Cardiac atrium fibroblast (primary cell): ENCODE results near the gene KCTD19. TPM values are rescaled to one million over a fixed set of nuclear protein-coding genes. Genes with fewer than 3 reads are reported as not detected.

Experiments
- total RNA-seq: library from RNA; depleted of rRNA; stranded (reverse); fragments of >200 nt; gene quantifications from 2 replicates; pipeline ENCODE4 v1.2.3, GENCODE V29; 2015

Gene KCTD19
- total RNA-seq: not detected in 2 replicates

DNA sequence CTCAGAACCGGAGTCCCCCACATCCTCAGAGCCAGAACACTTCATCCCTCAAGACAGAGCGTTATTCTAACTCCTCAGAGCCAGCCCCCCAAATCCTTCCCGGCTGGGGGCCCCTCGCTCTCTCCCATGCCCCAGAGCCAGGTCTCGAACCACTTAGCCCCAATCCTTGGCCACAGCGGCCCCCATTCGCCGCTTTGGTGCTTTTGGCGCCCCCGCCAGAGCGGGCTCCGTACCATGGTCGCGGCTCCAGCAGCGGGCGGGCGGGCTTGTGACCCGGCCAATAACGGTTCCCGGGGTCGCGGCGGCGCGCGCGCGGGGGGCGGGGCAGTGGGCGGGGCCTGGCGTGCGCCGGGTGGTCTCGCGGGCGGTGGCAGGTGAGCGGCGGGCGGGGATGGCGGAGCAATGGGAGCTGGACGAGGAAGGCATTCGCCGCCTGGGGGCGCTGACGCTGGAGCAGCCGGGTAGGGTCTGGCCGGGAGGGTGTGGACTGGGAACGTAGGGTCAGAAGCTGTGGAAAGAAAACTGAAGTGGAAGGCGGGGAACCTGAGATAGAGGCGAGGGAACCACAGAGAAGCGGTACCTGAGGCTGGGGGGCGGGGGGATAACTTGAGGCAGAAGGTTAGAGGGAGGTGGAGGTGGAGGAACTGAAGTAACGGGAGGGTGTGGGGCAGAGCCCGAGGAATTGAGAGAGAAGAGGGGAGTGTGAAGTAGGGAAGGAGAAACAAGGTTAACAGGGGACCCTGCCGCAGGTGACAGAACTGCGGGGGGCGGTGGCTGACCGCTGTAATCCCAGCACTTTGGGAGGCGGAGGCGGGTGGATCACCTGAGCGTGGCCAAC lies at the start of gene KCTD19, which contains the start of gene LRRC36:
TSS of gene KCTD19 (minus strand) at position 270 of the 838 bp plus-strand sequence. CDS start at position 236, 34 bp downstream.
TSS of gene LRRC36 (plus strand) at position 344 of the 838 bp plus-strand sequence. CDS start at position 392, 48 bp downstream.

DNA sequence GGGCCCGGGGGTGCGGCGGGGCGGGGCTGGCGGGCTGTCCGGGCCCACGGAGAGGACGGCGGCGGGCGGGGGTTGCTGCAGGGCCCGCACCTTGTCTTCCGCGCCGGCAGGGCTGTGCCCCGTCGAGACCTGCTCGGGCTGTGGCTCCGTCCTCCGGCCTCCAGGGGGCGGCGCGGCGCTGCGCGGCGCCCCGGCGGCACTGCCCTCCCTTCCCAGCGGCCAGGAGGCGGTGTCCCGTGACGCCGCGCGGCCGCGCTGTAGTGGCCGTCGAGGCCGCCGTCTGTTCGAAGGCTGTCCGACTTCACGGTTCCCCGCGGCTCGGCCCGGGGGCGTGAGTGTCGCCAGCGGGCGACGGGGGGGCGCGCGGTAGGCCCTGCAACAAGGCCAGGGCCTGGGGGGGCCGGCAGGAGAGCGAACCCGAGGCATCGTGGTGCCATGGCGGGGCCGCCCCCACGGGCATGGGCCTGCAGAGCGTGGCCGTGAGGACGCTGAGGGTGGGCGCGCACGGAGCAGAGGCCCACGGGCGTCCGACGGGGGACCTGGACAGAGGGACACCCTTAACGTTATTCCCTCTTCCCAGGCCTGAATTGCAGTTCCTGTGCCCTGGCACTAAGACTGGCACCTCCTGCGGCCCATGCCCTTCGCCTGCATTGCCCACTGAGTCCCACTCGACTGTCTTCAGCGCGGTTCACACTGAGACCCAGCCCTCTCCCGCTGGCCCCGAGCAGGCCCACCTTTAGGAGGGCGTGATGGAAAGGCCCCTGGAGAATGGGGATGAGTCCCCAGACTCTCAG lies 47.0 kb downstream of the KCTD19 start, which contains the start of gene PLEKHG4:
TSS of gene PLEKHG4 (plus strand) at position 237 of the 794 bp plus-strand sequence. CDS start at position 750, 513 bp downstream.

DNA sequence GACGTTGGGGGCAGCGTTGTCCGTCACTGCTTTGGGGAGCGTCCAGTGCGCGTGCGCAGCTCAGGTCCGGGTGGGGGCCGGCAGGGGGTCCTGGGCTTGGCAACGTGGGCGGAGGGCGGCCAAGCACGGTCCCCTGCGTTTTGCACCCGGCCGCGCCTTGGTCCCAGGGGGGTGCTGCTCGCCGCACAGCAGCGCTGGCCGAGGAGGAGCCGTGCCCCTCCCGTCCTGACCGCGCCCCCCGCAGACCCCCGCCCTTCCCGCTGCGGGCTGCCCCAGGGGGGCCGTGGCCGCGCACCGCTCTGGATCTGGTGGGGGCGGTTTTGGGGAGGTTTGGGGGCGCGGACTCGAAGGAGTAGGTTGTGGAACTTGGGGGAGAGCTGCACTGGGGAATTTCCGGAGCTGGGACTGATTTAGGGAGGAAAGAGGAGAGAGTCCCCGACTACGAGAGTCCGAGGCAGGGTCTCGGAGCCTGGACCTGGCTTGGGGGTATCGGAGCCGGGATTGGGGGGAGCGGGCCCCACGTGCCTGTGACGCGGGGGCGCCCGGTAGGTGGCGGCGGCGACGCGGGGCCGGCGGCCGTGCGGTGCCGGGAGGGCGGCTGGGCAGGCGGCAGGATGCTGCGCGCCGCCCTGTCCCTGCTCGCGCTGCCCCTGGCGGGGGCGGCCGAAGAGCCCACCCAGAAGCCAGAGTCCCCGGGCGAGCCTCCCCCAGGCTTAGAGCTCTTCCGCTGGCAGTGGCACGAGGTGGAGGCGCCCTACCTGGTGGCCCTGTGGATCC lies 78.0 kb downstream of the KCTD19 start, which contains the start of gene SLC9A5:
TSS of gene SLC9A5 (plus strand) at position 579 of the 777 bp plus-strand sequence. CDS start at position 615, 36 bp downstream.

DNA sequence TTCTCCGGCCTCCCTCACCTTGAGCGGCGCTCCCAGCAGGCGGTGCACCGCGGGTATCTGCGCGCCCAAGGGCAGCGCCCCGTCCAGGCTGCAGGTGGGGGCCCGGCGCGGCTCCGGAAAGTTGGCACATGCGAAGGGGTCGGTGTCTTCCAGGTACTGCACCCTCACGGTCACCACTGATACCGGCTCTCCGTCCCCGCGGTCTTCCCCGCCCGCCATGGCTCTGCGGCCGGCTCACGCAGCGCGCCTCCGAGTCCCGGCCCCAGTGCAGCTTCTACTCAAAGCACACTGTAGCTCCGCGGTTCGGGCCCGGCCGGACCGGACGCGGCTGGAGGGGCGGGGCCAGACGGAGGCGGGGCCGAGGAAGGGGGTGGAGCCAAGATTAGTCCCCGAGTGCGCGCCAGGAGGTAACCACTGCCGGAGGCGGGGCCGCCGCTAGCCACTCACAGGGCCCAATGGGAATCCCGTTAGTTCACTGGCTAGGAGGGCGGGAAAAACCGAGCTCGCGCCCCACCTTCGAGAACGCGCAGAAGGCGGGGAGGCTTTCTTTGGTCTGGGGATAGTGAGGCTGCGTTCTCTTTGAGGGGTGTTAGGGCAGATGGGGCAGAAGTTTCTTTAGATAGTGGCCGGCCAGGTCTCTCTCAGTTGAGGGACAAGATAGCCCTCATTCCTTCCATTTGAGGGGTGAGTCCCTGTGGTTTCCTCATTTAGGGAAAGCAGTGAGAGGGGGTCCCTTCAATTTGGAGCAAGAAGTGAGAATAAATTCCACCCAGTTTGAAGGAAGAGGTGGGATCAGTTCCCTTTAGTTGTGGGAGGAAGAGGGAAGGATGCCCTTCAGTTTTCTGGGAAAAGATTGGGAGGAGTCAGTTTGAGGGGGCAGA lies 79.1 kb downstream of the KCTD19 start, which contains the start of gene FHOD1:
TSS of gene FHOD1 (minus strand) at position 290 of the 881 bp plus-strand sequence. CDS start at position 219, 71 bp downstream.

Other genes starting within 250 kb of the KCTD19 start
- 11.6 and 13.3 TPM in 2 replicates for gene PHAF1, start 216.8 kb downstream of the KCTD19 start, total RNA-seq
- gene B3GNT9, start 175.7 kb downstream of the KCTD19 start, total RNA-seq: 44.9 and 54.3 TPM in 2 replicates
- gene TRADD, start 166.8 kb downstream of the KCTD19 start, total RNA-seq: 26.9 and 33.2 TPM in 2 replicates
- gene FBXL8, start 166.8 kb downstream of the KCTD19 start, total RNA-seq: 16.8 and 31.1 TPM in 2 replicates
- 5.8 and 18.1 TPM in 2 replicates for gene HSF4, start 162.0 kb downstream of the KCTD19 start, total RNA-seq
- 37.5 and 51.4 TPM in 2 replicates for gene NOL3, start 156.2 kb downstream of the KCTD19 start, total RNA-seq
- 17.5 and 17.8 TPM in 2 replicates for gene MATCAP1, start 142.8 kb downstream of the KCTD19 start, total RNA-seq
- gene EXOC3L1, start 136.6 kb downstream of the KCTD19 start, total RNA-seq: 0.54 and 1.6 TPM in 2 replicates
- gene E2F4, start 134.6 kb downstream of the KCTD19 start, total RNA-seq: 50.9 and 63.4 TPM in 2 replicates
- gene ELMO3, start 127.6 kb downstream of the KCTD19 start, total RNA-seq: 0.36 and 0.49 TPM in 2 replicates
- 40.3 and 49.1 TPM in 2 replicates for gene TMEM208, start 99.6 kb downstream of the KCTD19 start, total RNA-seq
- 13.6 and 19.0 TPM in 2 replicates for gene FHOD1, start 79.3 kb downstream of the KCTD19 start, total RNA-seq
- 0.18 and 0.32 TPM in 2 replicates for gene SLC9A5, start 77.8 kb downstream of the KCTD19 start, total RNA-seq
- gene PLEKHG4, start 47.2 kb downstream of the KCTD19 start, total RNA-seq: 2.0 and 3.4 TPM in 2 replicates
- gene LRRC36, start 74 bp upstream of the KCTD19 start, total RNA-seq: not detected in 2 replicates
- not detected in 2 replicates for gene TPPP3, start 66.8 kb upstream of the KCTD19 start, total RNA-seq
- gene ZDHHC1, start 89.7 kb upstream of the KCTD19 start, total RNA-seq: 7.5 and 9.2 TPM in 2 replicates
- 0.18 and 0.49 TPM in 2 replicates for gene HSD11B2, start 104.4 kb upstream of the KCTD19 start, total RNA-seq
- 114 and 144 TPM in 2 replicates for gene ATP6V0D1, start 154.4 kb upstream of the KCTD19 start, total RNA-seq
- not detected in 2 replicates for gene AGRP, start 156.8 kb upstream of the KCTD19 start, total RNA-seq
- 23.5 and 25.6 TPM in 2 replicates for gene RIPOR1, start 202.1 kb upstream of the KCTD19 start, total RNA-seq
- gene CTCF, start 235.8 kb upstream of the KCTD19 start, total RNA-seq: 14.4 and 17.5 TPM in 2 replicates